Measurements from ENCODE around the gene TMCO5A.

The TMCO5A gene

GRCh38 chr15:37981775-37982174 lies 47.3 kb downstream of the TMCO5A start:
- Histone ChIP-seq H3K4me3 (no peak overlapping the region), H3K27ac (no peak overlapping the region)
- no peak for TF ChIP-seq CTCF (IDR thresholded peaks at IDR 0.05)
- no peak for DNase-seq (ENCODE audit: low spot score)

GRCh38 chr15:37984368-37984767 lies 49.9 kb downstream of the TMCO5A start:
- H3K27ac ChIP-seq, result no peak overlapping the region
- no peak for TF ChIP-seq CTCF (IDR thresholded peaks at IDR 0.05)
- DNase-seq (ENCODE audit: low spot score), result no peak
- H3K4me3 ChIP-seq, result no peak overlapping the region

GRCh38 chr15:37995461-37996347 lies 61.3 kb downstream of the TMCO5A start:
- DNase-seq (ENCODE audit: low spot score), result no peak
- peak overlapping the region; percentile 19 for H3K4me3 ChIP-seq
- TF ChIP-seq CTCF (IDR thresholded peaks at IDR 0.05), result peak; percentile 43
- H3K27ac ChIP-seq, result no peak overlapping the region
